ENCODE measurements around the gene AJAP1.

GRCh38 chr1:4736254-4736653 is 81.8 kb downstream of the AJAP1 start:
- TF ChIP-seq SUZ12 (IDR thresholded peaks at IDR 0.05; ENCODE audit: extremely low read depth, insufficient read depth, insufficient read length), result no peak
- TF ChIP-seq YY1 (IDR thresholded peaks at IDR 0.05; ENCODE audit: insufficient read depth, insufficient read length), result no peak
- no peak for TF ChIP-seq ZNF274 (IDR thresholded peaks at IDR 0.05; ENCODE audit: low read depth, low read length)

All from NT2/D1 (cell line).